WTC11 (cell line): ENCODE measurements around the gene SNX13. TPM values are rescaled to one million over a fixed set of nuclear protein-coding genes. Genes with fewer than 3 reads are reported as not detected.

Source experiments
- ATAC-seq: fragments of 200-7000 bp; cut with Tn5 transposase; 2 replicates; pipeline ENCODE4 v1.10.0; 2021; ENCODE audit warnings: mild to moderate bottlenecking, moderate library complexity
- CTCF ChIA-PET: fragments of 300-600 bp; sonication (Branson Sonifier 250); formaldehyde crosslinking; loops from one replicate; lab custom pipeline; 2021; ENCODE audit warnings: antibody characterized with exemption; lab: Charles Lee
- POLR2A ChIA-PET: fragments of 350-600 bp; sonication (Branson Sonifier 250); formaldehyde crosslinking; loops from one replicate; lab custom pipeline; 2021; ENCODE audit warnings: antibody characterized with exemption; lab: Charles Lee
- DNase-seq: peaks from one replicate; pipeline ENCODE4 v3.0.0; 2021; ENCODE audit warnings: low spot score
- H3K27ac Mint-ChIP-seq: 2 replicates; pipeline ENCODE4 v1.8.0; 2021; ENCODE audit warnings: mixed read lengths
- H3K27me3 Mint-ChIP-seq: 2 replicates; pipeline ENCODE4 v1.8.0; 2021; ENCODE audit warnings: low read depth, mild to moderate bottlenecking, moderate library complexity, mixed read lengths
- H3K36me3 Mint-ChIP-seq: 2 replicates; pipeline ENCODE4 v1.8.0; 2021; ENCODE audit warnings: mixed read lengths
- H3K4me1 Mint-ChIP-seq: 2 replicates; pipeline ENCODE4 v1.8.0; 2022; ENCODE audit warnings: mixed read lengths
- H3K4me3 Mint-ChIP-seq: 2 replicates; pipeline ENCODE4 v1.8.0; 2021; ENCODE audit warnings: mild to moderate bottlenecking, moderate library complexity, mixed read lengths
- H3K9me3 Mint-ChIP-seq: 2 replicates; pipeline ENCODE4 v1.8.0; 2021; ENCODE audit warnings: mixed read lengths
- ATF3 ChIP-seq: sonication (generic); formaldehyde crosslinking; conservative IDR thresholded peaks from 2 replicates; pipeline ENCODE4 v1.8.1; 2022; ENCODE audit warnings: mild to moderate bottlenecking, missing genetic modification reagents
- E2F1 ChIP-seq: sonication (generic); formaldehyde crosslinking; IDR thresholded peaks from 2 replicates; pipeline ENCODE4 v1.8.0; 2022; ENCODE audit warnings: mild to moderate bottlenecking, missing genetic modification reagents
- ESRRA ChIP-seq: sonication (generic); formaldehyde crosslinking; IDR thresholded peaks from 2 replicates; pipeline ENCODE4 v1.8.1; 2022; ENCODE audit warnings: mild to moderate bottlenecking, missing genetic modification reagents, borderline replicate concordance
- FOXP1 ChIP-seq: sonication (generic); formaldehyde crosslinking; IDR thresholded peaks from 2 replicates; pipeline ENCODE4 v1.8.0; 2022; ENCODE audit warnings: missing genetic modification reagents, mild to moderate bottlenecking, moderate library complexity, borderline replicate concordance
- GTF2I ChIP-seq: fragments of 250-450 bp; sonication (Bioruptor Pico); conservative IDR thresholded peaks from 2 replicates; pipeline ENCODE4 v1.4.0; 2021; ENCODE audit warnings: mild to moderate bottlenecking
- NR3C1 ChIP-seq: sonication (generic); formaldehyde crosslinking; conservative IDR thresholded peaks from 2 replicates; pipeline ENCODE4 v1.8.1; 2023; ENCODE audit warnings: low read depth, mild to moderate bottlenecking, missing genetic modification reagents
- TP53 ChIP-seq: sonication (generic); formaldehyde crosslinking; IDR thresholded peaks from 2 replicates; pipeline ENCODE4 v1.8.1; 2023; ENCODE audit warnings: mild to moderate bottlenecking, missing genetic modification reagents
- USF1 ChIP-seq: sonication (generic); formaldehyde crosslinking; IDR thresholded peaks from 2 replicates; pipeline ENCODE4 v1.8.0; 2022; ENCODE audit warnings: mild to moderate bottlenecking, missing genetic modification reagents
- ZBTB43 ChIP-seq: sonication (generic); formaldehyde crosslinking; IDR thresholded peaks from 2 replicates; pipeline ENCODE4 v1.8.1; 2023; ENCODE audit warnings: mild to moderate bottlenecking, missing genetic modification reagents
- ZNF138 ChIP-seq: sonication (generic); formaldehyde crosslinking; conservative IDR thresholded peaks from 2 replicates; pipeline ENCODE4 v1.8.1; 2022; ENCODE audit warnings: mild to moderate bottlenecking, moderate library complexity, missing genetic modification reagents
- ZNF263 ChIP-seq: sonication (generic); formaldehyde crosslinking; IDR thresholded peaks from 2 replicates; pipeline ENCODE4 v1.8.1; 2022; ENCODE audit warnings: low read depth, mild to moderate bottlenecking, moderate library complexity, missing genetic modification reagents
- ZNF396 ChIP-seq: fragments of 250-450 bp; sonication (Bioruptor Pico); IDR thresholded peaks from 2 replicates; pipeline ENCODE4 v1.8.0; 2021; ENCODE audit warnings: mild to moderate bottlenecking, moderate library complexity, borderline replicate concordance
- total RNA-seq: library from RNA; stranded (reverse); gene quantifications from 3 replicates; pipeline ENCODE4 v1.2.3, GENCODE V29; 2021
- TF ChIP-seq, protein P1 (sequence below): sonication (generic); formaldehyde crosslinking; IDR thresholded peaks from 2 replicates; pipeline ENCODE4 v1.8.1; 2022; ENCODE audit warnings: mild to moderate bottlenecking, missing genetic modification reagents, moderate library complexity, borderline replicate concordance
- TF ChIP-seq, protein P2 (sequence below): fragments of 250-450 bp; sonication (Bioruptor Pico); IDR thresholded peaks from 2 replicates; pipeline ENCODE4 v1.9.0; 2021; ENCODE audit warnings: mild to moderate bottlenecking
- TF ChIP-seq, protein P3 (sequence below): sonication (generic); formaldehyde crosslinking; IDR thresholded peaks from 2 replicates; pipeline ENCODE4 v1.8.1; 2022; ENCODE audit warnings: mild to moderate bottlenecking, moderate library complexity, missing genetic modification reagents
- TF ChIP-seq, protein P4 (sequence below): fragments of 250-450 bp; sonication (Bioruptor Pico); IDR thresholded peaks from 2 replicates; pipeline ENCODE4 v1.9.0; 2021; ENCODE audit warnings: mild to moderate bottlenecking, borderline replicate concordance

SNX13 gene
- total RNA-seq, 1 experiment from 2014 or later, result 27.5 TPM

GRCh38 chr7:17939211-17939605 is 1.1 kb downstream of the SNX13 start:
- CTCF ChIA-PET, result interaction anchor here (1.0 kb wide), 1 partner anchor 169 kb away, joined by 6 read pairs; no protein-coding TSS in a partner anchor
- Mint-ChIP-seq H3K4me1 (peaks cover 42% of the 10 kb centered on the region), H3K9me3 (no peaks in the 10 kb centered on the region), H3K27ac (peak overlapping the region; percentile 97), H3K4me3 (peak overlapping the region; percentile 97)
- DNase-seq, result no peak
- no peak for TF ChIP-seq ATF3 (CRISPR knock-in tag)
- no peak for TF ChIP-seq ZNF396 (CRISPR knock-in tag)
- TF ChIP-seq ZBTB43 (CRISPR knock-in tag), result no peak
- TF ChIP-seq, protein P1, sequence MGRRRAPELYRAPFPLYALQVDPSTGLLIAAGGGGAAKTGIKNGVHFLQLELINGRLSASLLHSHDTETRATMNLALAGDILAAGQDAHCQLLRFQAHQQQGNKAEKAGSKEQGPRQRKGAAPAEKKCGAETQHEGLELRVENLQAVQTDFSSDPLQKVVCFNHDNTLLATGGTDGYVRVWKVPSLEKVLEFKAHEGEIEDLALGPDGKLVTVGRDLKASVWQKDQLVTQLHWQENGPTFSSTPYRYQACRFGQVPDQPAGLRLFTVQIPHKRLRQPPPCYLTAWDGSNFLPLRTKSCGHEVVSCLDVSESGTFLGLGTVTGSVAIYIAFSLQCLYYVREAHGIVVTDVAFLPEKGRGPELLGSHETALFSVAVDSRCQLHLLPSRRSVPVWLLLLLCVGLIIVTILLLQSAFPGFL (CRISPR knock-in tag), result no peak
- no peak for TF ChIP-seq GTF2I (CRISPR knock-in tag)
- no peak for TF ChIP-seq NR3C1
- TF ChIP-seq, protein P2, sequence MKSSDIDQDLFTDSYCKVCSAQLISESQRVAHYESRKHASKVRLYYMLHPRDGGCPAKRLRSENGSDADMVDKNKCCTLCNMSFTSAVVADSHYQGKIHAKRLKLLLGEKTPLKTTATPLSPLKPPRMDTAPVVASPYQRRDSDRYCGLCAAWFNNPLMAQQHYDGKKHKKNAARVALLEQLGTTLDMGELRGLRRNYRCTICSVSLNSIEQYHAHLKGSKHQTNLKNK (CRISPR knock-in tag), result no peak
- TF ChIP-seq FOXP1 (CRISPR knock-in tag), result no peak
- no peak for TF ChIP-seq ZNF263 (CRISPR knock-in tag)
- TF ChIP-seq, protein P3, sequence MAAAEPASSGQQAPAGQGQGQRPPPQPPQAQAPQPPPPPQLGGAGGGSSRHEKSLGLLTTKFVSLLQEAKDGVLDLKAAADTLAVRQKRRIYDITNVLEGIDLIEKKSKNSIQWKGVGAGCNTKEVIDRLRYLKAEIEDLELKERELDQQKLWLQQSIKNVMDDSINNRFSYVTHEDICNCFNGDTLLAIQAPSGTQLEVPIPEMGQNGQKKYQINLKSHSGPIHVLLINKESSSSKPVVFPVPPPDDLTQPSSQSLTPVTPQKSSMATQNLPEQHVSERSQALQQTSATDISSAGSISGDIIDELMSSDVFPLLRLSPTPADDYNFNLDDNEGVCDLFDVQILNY (CRISPR knock-in tag), result no peak
- no peak for TF ChIP-seq E2F1 (CRISPR knock-in tag)
- TF ChIP-seq, protein P4, sequence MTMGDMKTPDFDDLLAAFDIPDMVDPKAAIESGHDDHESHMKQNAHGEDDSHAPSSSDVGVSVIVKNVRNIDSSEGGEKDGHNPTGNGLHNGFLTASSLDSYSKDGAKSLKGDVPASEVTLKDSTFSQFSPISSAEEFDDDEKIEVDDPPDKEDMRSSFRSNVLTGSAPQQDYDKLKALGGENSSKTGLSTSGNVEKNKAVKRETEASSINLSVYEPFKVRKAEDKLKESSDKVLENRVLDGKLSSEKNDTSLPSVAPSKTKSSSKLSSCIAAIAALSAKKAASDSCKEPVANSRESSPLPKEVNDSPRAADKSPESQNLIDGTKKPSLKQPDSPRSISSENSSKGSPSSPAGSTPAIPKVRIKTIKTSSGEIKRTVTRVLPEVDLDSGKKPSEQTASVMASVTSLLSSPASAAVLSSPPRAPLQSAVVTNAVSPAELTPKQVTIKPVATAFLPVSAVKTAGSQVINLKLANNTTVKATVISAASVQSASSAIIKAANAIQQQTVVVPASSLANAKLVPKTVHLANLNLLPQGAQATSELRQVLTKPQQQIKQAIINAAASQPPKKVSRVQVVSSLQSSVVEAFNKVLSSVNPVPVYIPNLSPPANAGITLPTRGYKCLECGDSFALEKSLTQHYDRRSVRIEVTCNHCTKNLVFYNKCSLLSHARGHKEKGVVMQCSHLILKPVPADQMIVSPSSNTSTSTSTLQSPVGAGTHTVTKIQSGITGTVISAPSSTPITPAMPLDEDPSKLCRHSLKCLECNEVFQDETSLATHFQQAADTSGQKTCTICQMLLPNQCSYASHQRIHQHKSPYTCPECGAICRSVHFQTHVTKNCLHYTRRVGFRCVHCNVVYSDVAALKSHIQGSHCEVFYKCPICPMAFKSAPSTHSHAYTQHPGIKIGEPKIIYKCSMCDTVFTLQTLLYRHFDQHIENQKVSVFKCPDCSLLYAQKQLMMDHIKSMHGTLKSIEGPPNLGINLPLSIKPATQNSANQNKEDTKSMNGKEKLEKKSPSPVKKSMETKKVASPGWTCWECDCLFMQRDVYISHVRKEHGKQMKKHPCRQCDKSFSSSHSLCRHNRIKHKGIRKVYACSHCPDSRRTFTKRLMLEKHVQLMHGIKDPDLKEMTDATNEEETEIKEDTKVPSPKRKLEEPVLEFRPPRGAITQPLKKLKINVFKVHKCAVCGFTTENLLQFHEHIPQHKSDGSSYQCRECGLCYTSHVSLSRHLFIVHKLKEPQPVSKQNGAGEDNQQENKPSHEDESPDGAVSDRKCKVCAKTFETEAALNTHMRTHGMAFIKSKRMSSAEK (CRISPR knock-in tag), result no peak
- no peak for TF ChIP-seq ZNF138 (CRISPR knock-in tag)
- no peak for TF ChIP-seq USF1
- TF ChIP-seq TP53 (CRISPR knock-in tag), result no peak
- TF ChIP-seq ESRRA (CRISPR knock-in tag), result no peak
- TF ChIP-seq, all 79 proteins: peak for 0
- POLR2A ChIA-PET, result no interaction called here
- no peaks in the 10 kb centered on the region for H3K36me3 Mint-ChIP-seq
- H3K27me3 Mint-ChIP-seq, result no peaks in the 10 kb centered on the region
- ATAC-seq, result no peak
